Measurements from ENCODE around the gene CAMK2A.

The CAMK2A gene

DNA sequence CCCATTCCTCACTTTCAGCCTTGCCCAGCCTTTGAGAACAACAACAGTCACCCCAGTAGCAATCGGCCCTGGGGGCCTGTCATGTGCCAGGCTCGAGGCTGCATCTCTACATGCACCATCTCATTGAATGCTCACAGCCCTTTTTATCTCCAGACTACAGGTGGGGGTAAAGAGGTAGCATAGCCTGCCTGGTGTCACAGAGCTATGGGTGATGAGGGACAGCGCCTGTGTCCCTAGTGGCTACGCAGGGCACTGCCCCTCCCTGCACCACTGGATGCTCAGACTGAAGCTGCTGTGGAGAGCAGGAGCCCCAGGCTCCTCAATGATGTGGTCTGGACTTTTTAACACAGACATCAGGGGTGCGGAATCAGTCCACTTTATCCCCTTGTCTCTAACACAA lies 2.8 kb downstream of the CAMK2A start:
- no peak for DNase-seq (ENCODE audit: low read depth, low spot score)
- no peak overlapping the region for H3K27ac ChIP-seq

DNA sequence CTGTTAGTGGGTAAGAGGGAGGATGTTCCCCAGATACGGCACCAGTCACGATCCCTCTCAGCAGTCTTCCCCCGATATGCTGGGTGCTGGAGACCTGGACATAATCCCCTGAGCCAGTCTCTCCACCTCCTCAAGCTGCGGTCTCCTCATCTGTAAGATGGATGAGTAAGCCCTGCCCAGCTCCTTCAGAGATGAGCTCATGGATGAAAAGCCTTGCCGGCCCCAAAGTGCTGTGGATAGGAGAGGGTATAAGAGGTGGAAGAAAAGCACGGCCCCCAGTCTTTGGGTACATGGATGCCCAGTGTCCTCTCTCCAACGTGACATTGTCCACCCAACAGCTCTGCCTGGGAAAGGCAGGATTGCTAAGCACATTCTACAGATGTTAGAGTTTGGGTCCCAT lies 4.5 kb downstream of the CAMK2A start:
- no peak overlapping the region for H3K27ac ChIP-seq
- DNase-seq (ENCODE audit: low read depth, low spot score) = no peak

DNA sequence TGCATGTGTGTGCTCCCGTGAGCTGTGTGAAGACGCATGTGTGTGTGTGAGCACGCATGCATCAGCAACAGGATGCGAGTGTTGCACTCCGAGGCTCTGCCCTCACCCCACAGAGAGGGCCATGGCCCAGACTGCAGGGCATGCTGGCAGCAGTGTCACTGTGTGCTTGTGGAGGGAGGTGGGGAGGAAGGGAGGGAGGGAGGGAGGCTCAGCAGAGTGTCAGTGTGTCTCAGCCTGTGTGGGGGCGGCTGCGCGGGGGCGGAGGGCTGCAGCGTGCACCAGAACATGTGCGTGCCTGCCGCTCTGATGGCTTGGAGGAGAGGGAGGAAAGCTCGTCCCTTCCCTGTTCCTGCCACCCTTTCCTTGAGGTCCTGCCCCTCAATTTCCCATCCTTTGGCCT lies 5.3 kb downstream of the CAMK2A start:
- no peak overlapping the region for H3K27ac ChIP-seq
- no peak for DNase-seq (ENCODE audit: low read depth, low spot score)

DNA sequence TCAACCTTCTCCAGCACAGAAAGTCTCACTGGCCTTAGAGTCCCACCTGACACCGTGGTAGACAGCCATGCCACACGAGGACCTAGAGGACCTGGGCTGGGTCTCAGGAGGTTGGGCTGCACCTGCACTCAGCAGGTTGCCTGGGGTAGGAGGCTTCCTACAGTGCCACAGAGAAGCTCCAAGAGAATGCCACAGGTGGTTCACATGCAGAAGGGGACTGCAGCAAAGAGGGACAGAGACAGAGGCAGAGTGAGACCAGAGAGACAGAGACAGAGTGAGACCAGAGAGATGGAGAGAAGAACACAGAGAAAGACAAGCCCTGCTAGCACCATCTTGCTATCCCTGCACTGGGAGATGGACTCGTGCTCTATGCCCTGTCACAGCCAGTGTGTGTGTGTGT lies 5.7 kb downstream of the CAMK2A start:
- no peak overlapping the region for H3K27ac ChIP-seq
- no peak for DNase-seq (ENCODE audit: low read depth, low spot score)

DNA sequence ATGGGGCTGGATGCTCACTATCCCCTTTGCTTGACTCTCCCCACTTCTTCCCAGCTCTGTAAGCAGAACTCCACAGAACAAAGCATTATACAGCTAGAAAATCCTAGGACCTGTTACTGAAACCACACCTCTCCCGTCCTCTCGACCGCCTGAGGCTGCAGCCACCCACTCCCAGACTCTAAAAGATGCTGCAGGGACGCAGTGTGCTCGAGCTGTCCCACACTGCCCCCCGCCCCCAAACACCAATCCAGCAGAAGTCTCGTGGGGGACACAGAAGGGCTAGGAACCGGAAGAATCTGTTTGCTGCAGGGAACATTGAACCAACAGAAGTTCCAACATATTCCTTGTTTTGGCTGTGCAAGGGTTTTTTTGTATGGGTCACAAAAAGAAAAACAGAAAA lies 7.6 kb downstream of the CAMK2A start:
- DNase-seq (ENCODE audit: low read depth, low spot score) = no peak
- H3K27ac ChIP-seq = no peak overlapping the region

DNA sequence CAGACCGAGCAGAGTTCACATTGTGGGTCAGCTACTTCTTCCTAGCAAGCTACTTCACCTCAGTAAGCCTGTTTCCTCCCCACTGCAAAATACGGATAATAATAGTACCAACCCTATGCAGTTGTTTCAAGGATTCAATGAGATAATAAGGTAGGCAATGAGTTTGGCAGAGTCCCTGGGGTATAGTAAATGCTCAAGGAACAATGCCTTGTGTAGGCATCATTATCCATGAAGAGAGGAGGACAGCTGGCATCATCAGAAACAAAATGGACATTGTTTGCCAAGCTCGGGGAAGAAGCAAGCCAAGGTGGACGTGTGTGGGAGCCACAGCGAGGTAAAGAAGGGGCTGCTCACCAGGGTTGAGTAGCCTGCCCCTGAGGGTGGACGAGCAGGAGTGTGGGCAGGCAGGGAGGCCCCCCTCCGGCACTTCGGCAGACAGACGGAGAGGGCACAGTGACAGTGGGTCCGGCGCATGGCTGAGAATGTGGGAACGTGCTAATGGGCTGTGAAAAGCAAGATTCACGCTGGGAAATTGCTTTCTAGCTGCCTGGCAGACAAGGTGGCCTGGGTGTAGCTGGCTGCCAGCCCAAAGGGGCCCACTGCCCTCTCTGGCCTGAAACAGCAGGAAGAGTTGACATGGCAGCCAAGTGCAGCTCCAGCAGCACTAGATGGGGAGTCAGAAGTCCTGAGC lies 10.1 kb downstream of the CAMK2A start:
- H3K27ac ChIP-seq = no peak overlapping the region
- DNase-seq (ENCODE audit: low read depth, low spot score) = no peak

DNA sequence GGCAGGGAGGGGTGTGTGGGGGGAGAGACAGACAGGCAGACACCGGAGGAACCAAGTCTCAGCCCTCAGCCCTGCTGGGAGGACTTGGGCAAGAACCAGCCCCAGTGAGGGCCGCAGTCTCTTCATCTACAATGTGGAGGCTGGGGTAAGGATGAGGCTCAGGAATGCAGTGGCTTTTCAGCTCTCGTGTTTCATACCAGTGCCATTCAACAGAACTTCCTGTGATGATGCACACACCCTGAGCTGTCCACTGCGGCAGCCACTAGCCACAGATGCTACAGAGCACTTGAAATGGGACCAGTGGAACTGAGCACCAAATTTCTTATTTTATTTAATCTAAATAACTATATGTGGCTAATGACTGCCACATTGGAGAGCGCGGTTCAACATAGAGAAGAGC lies 10.7 kb downstream of the CAMK2A start:
- H3K27ac ChIP-seq = no peak overlapping the region
- no peak for DNase-seq (ENCODE audit: low read depth, low spot score)

DNA sequence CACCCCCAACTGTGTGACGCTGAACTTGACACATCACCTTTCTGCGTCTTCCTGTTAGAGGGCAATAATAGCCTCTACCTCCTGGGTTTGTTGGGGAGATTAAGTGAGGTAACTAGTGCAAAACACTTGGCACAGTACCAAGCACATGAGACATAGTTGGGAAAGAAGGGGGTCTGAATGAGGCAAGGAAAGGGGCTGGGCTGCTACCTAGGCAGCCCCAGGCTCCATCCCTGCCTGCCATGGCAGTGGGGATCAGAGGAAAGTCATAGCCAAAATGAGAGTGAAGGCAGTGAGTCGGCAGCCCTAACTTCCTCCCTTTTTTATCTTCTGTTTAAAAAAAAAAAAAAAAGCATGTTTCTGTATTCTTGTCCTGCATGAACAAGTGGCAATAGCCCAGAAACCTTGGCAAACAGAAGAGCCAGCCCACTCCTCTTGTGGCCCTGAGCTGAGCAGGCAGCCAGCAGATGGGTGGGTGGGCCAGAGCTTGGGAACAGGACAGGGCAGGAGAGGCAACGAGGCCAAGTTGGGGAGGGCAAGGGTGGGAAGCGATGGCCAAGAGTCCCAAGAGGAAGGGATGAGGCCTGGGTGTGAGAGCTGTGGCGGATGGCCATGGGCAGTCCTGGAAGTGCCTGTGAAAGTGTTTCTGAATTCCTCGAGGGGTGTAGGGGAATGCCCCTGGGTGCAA lies 11.4 kb downstream of the CAMK2A start:
- H3K27ac ChIP-seq = no peak overlapping the region
- no peak for DNase-seq (ENCODE audit: low read depth, low spot score)

DNA sequence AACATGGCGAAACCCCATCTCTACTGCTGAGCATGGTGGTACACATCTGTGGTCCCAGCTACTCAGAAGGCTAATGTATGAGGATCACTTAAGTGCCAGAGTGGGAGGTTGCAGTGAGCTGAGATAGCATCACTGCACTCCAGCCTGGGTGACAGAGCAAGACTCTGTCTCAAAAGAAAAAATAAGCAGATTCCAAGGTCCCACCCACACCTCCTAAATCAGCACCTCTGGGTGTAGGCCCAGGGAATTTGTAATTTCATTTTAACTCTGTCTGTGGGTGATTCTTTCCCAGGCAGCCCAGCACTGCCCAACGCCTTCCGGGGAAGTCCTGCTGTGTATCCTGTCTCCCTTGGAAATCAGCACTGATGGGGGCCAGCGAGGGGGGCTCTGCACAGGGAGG lies 12.5 kb downstream of the CAMK2A start:
- no peak overlapping the region for H3K27ac ChIP-seq
- no peak for DNase-seq (ENCODE audit: low read depth, low spot score)

DNA sequence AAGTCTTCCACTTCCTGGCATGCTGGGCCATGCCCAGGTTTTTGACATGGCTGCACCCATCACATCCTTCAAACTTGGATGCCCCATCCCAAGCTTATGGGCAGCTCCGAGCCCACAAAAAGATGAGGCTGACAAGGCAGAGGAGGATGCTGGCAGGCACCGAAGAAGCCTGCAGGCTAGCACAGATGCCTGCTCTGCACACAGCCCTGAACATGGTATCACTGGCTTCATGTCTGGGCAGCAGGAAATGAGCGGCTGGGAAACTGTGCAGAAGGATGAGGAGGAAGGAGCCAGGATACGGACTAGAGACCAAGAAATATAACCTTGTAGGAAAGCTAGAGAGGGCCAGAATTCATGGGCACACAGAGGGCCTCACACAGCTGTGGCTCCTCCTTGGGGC lies 14.8 kb downstream of the CAMK2A start:
- H3K27ac ChIP-seq = no peak overlapping the region
- DNase-seq (ENCODE audit: low read depth, low spot score) = no peak

DNA sequence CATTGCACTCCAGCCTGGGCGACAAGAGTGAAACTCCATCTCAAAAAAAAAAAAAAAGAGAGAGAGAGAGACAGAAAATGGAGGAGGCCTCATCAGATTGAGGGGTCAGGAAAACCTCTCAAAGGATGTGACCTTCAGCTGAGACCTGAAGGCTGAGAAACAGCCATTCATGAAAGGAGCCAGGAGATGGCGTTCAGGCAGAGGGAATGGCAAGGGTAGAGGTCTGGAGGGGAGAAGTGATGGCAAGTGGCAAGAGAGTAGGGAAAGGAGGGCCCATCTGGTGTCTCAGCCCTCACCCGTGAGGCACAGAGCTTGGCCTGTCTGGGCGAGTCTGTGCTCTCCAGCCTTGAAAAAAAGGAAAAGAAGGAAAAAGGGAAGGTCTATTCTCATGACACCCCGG lies 17.0 kb downstream of the CAMK2A start:
- no peak for DNase-seq (ENCODE audit: low read depth, low spot score)

DNA sequence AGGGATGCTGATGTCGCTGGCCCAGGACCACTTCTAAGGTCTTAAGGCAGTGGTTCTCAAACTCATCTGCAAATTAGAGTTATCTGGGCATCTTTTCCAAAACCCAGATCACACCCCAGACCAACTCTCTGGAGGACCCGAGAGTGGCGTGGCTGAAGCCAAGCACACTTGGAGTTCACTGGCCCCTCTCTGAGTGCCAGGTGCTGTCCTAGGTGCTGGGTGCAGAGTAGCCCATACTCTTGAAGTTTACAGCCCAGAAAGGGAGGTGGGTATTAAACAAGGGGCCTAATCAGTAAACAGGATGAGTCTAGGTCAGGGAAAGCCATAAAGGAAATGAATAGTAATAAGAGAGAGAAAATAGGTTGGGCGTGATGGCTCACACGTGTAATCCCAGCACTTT lies 17.6 kb downstream of the CAMK2A start:
- H3K27ac ChIP-seq = no peak overlapping the region
- DNase-seq (ENCODE audit: low read depth, low spot score) = no peak

More for the DNA sequence above, 17.0 kb downstream of the CAMK2A start:
- H3K27ac ChIP-seq = no peak overlapping the region

DNA sequence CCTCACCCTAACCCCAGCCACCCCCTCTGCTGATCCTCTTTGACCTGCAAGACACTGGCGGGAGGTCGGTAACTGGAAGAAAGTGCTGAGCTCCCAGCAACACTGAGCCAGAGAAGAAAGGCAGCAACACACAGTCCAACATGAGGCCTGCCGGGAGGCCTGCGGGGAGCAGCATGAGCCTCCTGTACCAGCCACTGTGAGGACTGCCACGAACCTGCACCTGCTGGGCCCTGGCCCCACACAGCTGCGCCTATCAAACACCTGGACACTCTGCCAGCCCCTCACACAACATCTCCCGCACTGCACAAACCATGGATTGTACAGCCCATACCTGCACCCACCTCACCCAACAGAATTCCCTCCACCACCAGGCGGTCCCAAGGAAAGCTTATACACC lies 18.3 kb downstream of the CAMK2A start:
- H3K27ac ChIP-seq = no peak overlapping the region

DNA sequence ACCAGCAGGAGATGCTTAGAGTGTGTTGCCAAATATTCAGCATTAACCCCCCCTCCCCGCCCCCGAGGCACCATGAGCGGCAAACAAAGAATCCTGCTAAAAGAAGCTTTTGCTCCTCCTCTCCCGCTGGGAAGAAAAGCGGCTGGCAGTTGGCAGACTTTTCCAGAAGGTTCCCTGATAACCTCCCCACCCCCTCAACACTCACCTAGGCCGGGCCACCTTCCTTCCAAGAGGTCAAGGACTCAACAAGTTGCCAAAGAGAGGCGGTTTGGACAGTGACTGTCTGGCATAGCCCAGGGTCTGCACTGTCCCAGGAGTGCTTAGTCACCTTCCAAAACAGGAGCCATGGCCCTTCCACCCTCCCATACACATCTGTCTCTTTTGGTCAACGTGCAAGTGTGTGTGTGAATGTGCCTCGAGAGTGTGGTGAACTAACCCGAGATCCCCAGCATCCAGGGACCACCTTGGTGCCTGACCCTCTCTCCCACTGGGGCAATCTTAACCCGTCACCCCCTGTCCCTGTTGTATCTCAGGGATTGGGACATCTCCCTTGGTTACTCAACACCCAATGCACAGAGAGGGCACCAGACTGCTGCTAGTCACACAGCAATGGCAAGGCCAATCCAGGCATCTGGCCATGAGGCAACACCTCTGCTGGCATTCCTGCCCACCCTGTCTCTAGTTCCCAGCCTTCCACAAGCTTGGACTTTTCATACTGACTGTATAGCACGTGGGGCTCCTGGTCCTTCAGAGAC lies 18.9 kb downstream of the CAMK2A start:
- DNase-seq (ENCODE audit: low read depth, low spot score) = no peak
- no peak overlapping the region for H3K27ac ChIP-seq

More for the DNA sequence above, 18.3 kb downstream of the CAMK2A start:
- no peak for DNase-seq (ENCODE audit: low read depth, low spot score)

DNA sequence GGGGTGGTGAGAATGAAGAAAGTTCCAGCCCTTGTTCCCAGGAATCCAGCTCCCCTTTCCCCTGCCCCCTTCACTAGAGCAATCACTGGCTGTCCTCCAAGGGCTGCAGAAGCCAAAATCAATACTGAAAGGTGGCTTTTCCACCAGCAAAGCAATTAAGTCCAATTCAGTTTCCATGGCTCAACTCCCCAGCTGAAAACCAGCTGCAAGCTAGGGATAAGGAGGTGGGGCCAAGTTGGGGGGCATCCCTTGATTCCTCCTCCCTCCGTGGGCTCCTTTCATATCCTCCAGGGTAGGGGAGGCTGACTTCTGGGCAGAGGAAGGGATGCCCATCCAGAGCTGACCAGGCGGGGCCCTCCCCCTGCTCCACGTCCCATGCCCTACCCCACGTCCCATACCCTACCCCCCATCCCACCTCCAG lies 22.7 kb downstream of the CAMK2A start:
- H3K27ac ChIP-seq = no peak overlapping the region
- no peak for DNase-seq (ENCODE audit: low read depth, low spot score)

DNA sequence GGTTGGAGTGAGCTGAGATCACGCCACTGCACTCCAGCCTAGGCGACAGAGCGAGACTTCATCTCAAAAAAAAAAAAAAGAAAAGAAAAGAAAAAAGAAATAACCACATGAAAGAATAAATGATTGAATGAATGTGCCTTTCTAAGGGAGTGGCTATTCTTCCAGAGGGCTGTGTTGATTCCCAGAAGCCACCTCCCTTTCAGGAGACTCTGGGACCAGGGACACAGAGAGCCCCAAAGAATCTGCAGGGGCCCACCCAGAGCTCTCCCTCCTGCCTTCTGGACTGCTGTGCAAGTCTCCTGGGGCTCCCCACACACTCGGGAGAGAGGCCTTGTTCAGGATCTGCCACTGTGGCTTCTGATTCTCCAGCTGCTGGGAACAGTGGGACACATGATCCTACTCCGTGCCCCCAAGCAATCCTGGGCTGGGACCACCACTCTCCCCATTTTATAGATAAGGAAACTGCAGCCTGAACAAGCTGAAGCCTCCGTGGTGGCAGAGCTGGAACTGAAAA lies 23.6 kb downstream of the CAMK2A start:
- H3K27ac ChIP-seq = no peak overlapping the region

DNA sequence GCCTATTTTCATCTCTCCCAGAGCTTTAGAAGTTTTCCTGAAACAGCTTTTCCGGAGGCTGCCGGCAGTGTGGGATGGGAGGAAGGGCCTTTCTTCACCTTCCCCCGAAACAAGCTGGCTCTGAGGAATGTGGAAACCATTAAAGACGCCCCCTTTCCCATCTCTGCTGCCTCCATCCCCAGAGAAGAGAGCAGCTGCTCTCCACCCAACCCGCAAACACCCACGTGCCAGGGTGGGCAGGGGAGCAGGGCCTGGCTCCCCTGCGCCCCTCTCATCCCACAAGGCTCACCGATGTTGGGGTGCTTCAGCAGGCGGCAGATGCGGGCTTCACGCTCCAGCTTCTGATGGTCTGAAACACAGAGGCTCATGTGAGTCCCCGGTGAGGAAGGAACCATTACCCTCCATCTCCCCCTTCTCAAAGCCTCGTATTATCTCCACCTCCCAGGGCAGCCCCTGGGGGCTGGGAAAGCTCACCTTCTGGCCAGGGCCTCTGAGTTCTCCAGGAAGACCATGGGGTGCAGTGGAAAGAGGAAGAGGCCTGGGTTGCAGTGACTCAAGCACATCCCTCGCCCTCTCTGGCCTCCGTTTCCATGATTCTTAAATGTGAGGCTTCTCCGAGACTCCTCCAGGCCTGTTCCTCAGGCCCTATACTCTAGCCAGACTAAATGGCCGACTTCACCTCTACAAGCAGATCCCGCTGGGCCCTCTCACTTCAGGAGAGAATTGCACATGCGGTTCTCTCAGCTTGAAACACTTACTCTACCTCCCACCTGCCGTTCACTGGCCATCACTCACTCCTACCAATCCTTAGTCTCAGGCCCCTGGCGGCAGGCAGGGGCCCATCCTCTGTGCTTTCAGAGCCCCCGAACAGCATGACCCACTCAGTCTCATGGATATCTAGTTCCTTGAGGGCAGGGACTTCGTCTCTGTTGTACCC lies 24.6 kb downstream of the CAMK2A start:
- peak overlapping the region; percentile 16 for H3K27ac ChIP-seq
- no peak for DNase-seq (ENCODE audit: low read depth, low spot score)

More for the DNA sequence above, 23.6 kb downstream of the CAMK2A start:
- no peak for DNase-seq (ENCODE audit: low read depth, low spot score)

DNA sequence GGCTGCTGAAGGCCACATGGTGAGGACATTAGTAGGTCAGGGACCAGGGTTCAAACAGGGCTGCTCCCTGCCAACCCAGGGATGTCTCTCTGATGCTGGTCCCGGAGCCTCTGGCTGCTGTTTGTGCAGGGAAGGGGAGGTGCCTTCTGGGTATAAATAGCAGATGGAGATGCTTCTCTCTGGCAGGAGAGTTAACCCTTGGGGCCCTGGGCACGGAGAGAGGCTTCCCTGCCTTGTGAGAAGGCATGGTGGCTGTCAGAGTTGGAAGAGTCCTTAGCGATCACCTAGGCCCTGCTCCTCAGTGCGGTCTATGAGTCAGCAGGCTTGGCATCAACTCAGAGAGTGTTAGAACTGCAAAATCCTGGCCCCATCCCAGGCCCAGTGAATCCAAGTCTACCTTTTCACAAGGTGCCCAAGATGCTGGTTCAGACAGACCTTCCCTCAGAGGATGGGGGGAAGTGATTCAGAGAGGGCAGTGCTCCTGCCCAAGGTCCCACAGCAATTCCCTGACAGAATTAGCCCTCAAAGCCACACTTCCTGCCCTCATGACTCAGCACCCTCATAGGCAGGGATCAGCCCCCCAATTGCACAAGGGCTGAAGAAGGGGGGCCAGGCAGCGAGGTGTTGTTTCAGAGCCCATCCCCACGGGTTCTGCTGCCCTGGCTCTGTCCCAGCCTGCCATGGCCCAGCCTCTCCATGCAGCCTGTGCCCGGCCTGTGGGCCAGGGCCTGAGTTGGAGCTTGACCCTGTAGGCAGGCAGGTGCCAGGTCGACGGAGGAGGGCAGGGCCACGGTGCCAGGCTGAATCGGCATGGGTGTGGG lies 25.6 kb downstream of the CAMK2A start:
- DNase-seq (ENCODE audit: low read depth, low spot score) = peak; percentile 89
- H3K27ac ChIP-seq = peak overlapping the region; percentile 16

DNA sequence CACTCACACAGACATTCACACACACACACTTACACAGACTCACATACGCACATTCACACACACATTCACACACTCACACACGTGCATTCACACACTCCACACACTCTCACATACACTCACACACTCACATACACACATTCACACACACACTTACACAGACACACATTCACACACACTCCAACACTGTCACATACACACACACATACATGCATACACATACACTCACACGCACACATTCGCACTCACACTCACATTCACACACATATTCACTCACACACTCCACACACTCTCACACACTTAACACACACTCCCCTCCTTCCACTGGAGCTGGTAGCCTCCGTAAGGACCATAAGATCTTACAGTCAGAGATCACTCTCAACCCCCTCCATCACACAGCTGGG lies 26.2 kb downstream of the CAMK2A start:
- no peak overlapping the region for H3K27ac ChIP-seq
- no peak for DNase-seq (ENCODE audit: low read depth, low spot score)
